Esophagus muscularis mucosa (tissue), 4 donors: ENCODE data around the gene PBX3. TPM values are rescaled to one million over a fixed set of nuclear protein-coding genes. Genes with fewer than 3 reads are reported as not detected.

ENCODE experiments used
- DNase-seq: peaks from one replicate; pipeline ENCODE4 v3.0.0-alpha.2; 2017; ENCODE audit errors: extremely low spot score
- H3K27ac ChIP-seq, 4 donors: fragments of 200-600 bp; sonication (generic); replicated peaks in 1 of 4; 1 replicate in 3 of 4; 2 replicates in 1 of 4; pipeline ENCODE4 v1.5.1; 2016 to 2019; ENCODE audit warnings: mild to moderate bottlenecking in 1 of 4
- H3K27me3 ChIP-seq, 4 donors: fragments of 200-600 bp; sonication (generic); one replicate each; pipeline versions ENCODE4 v1.5.1 to v1.6.0; 2016 to 2019
- H3K36me3 ChIP-seq, 4 donors: fragments of 200-600 bp; sonication (generic); one replicate each; pipeline ENCODE4 v1.5.1; 2016 to 2019
- H3K4me1 ChIP-seq, 4 donors: fragments of 200-600 bp; sonication (generic); one replicate each; pipeline ENCODE4 v1.5.1; 2016 to 2019
- H3K4me3 ChIP-seq, 4 donors: fragments of 200-600 bp; sonication (generic); 1 replicate in 2 of 4; 2 replicates in 2 of 4; pipeline ENCODE4 v1.5.1; 2016 to 2019; ENCODE audit warnings: mild to moderate bottlenecking in 4 of 4, moderate library complexity in 1 of 4
- H3K9me3 ChIP-seq, 4 donors: fragments of 200-600 bp; sonication (generic); 1 replicate in 3 of 4; 2 replicates in 1 of 4; pipeline ENCODE4 v1.5.1; 2016 to 2019
- CTCF ChIP-seq, 3 experiments: fragments of 200-600 bp in 2 of 3; fragments of 450-650 bp in 1 of 3; sonication (generic) in 2 of 3; IDR thresholded peaks; one replicate each; pipeline ENCODE4 v1.5.1; 2017 to 2019; ENCODE audit warnings: antibody characterized with exemption in 3 of 3, mild to moderate bottlenecking in 2 of 3, moderate library complexity in 1 of 3
- EP300 ChIP-seq: sonication (generic); formaldehyde crosslinking; IDR thresholded peaks from one replicate; pipeline ENCODE4 v1.6.1; 2017; ENCODE audit warnings: antibody characterized with exemption
- POLR2A ChIP-seq: fragments of 450-650 bp; IDR thresholded peaks from one replicate; pipeline ENCODE4 v1.6.1; 2017; ENCODE audit warnings: antibody characterized with exemption, moderate library complexity, mild to moderate bottlenecking, low read depth
- POLR2AphosphoS5 ChIP-seq, 2 donors: sonication (generic); formaldehyde crosslinking; IDR thresholded peaks; one replicate each; pipeline ENCODE4 v1.6.1; 2017; ENCODE audit warnings: antibody characterized with exemption in 2 of 2
- WGBS: methylation state at CpG from one replicate; pipeline ENCODE4 v1.1.5; 2018; 5-methylcytosine and 5-hydroxymethylcytosine counted together
- intact Hi-C: fragments of 100-400 bp; cut with DNase I; formaldehyde crosslinking; loops from one replicate; pipeline ENCODE4 v1.15.1; 2023
- total RNA-seq, 4 donors: library from RNA; depleted of rRNA; stranded (reverse); fragments of >200 nt; gene quantifications; one replicate each; pipeline versions ENCODE4 v1.1.0 to v1.2.1, GENCODE V29; 2016

PBX3 gene
- total RNA-seq, 4 donors from 2014 or later: 50.1 to 82.4 (median 54.3) TPM

GRCh38 chr9:125884218-125884595 lies 137.0 kb downstream of the PBX3 start:
- Histone ChIP-seq H3K27me3 (no peaks in the 10 kb centered on the region), H3K4me1 (peaks cover 18 to 63% (median 47%) of the 10 kb centered on the region in 4 donors)

GRCh38 chr9:125885405-125886034 lies 138.3 kb downstream of the PBX3 start:
- H3K27ac ChIP-seq: peak overlapping the region; percentile 22 to 80 (median 64)
- no peak for DNase-seq
- intact Hi-C loops: no loop called here
- TF ChIP-seq POLR2AphosphoS5 (IDR thresholded peaks at IDR 0.05) (no peak), CTCF (IDR thresholded peaks at IDR 0.05) (no peak)
- no peaks in the 10 kb centered on the region for H3K27me3 ChIP-seq
- peaks cover 24 to 68% (median 50%) of the 10 kb centered on the region in 4 donors for H3K4me1 ChIP-seq
- no peaks in the 10 kb centered on the region for H3K9me3 ChIP-seq
- no peaks in the 10 kb centered on the region for H3K36me3 ChIP-seq
- 70% methylated on average over 5 of the region's 5 CpGs for WGBS
- H3K4me3 ChIP-seq: no peak overlapping the region

More at GRCh38 chr9:125884218-125884595, 137.0 kb downstream of the PBX3 start:
- Histone ChIP-seq H3K36me3 (no peaks in the 10 kb centered on the region), H3K9me3 (no peaks in the 10 kb centered on the region), H3K27ac (peak overlapping the region in 2 of 4 donors; percentile 28 to 80), H3K4me3 (no peak overlapping the region)
- DNase-seq: no peak
- TF ChIP-seq EP300 (no peak), CTCF (IDR thresholded peaks at IDR 0.05) (no peak), POLR2A (no peak), POLR2AphosphoS5 (IDR thresholded peaks at IDR 0.05) (no peak)
- intact Hi-C loops: no loop called here

GRCh38 chr9:125886365-125886764 lies 139.2 kb downstream of the PBX3 start:
- H3K4me3 ChIP-seq: no peak overlapping the region
- WGBS: 53% methylated on average over 3 of the region's 3 CpGs
- DNase-seq: no peak
- peaks cover 29 to 71% (median 56%) of the 10 kb centered on the region in 4 donors for H3K4me1 ChIP-seq
- no peak for TF ChIP-seq CTCF (IDR thresholded peaks at IDR 0.05)
- TF ChIP-seq POLR2AphosphoS5 (IDR thresholded peaks at IDR 0.05): no peak
- TF ChIP-seq POLR2A: no peak
- TF ChIP-seq EP300: no peak
- no peaks in the 10 kb centered on the region for H3K36me3 ChIP-seq
- H3K9me3 ChIP-seq: no peaks in the 10 kb centered on the region
- no peaks in the 10 kb centered on the region for H3K27me3 ChIP-seq
- intact Hi-C loops: no loop called here
- peak overlapping the region; percentile 22 to 80 (median 64) for H3K27ac ChIP-seq

- WGBS: 84% methylated on average over 2 of the region's 2 CpGs
- intact Hi-C loops: no loop called here
- peaks cover 29 to 71% (median 58%) of the 10 kb centered on the region in 4 donors for H3K4me1 ChIP-seq
These were observed 140.0 kb downstream of the PBX3 start for GRCh38 chr9:125887172-125887571.

GRCh38 chr9:125888211-125888610 lies 141.0 kb downstream of the PBX3 start:
- Histone ChIP-seq H3K4me3 (peak overlapping the region in 1 of 4 donors; percentile 62), H3K9me3 (no peaks in the 10 kb centered on the region), H3K36me3 (no peaks in the 10 kb centered on the region), H3K27ac (peak overlapping the region; percentile 75 to 80 (median 76)), H3K4me1 (peaks cover 29 to 78% (median 59%) of the 10 kb centered on the region in 4 donors), H3K27me3 (no peaks in the 10 kb centered on the region)
- intact Hi-C loops: no loop called here
- 79% methylated on average over 7 of the region's 7 CpGs for WGBS
- TF ChIP-seq POLR2A (no peak), CTCF (IDR thresholded peaks at IDR 0.05) (no peak), POLR2AphosphoS5 (IDR thresholded peaks at IDR 0.05) (no peak), EP300 (no peak)
- DNase-seq: no peak

More at GRCh38 chr9:125887172-125887571, 140.0 kb downstream of the PBX3 start:
- TF ChIP-seq POLR2A (no peak), EP300 (no peak), POLR2AphosphoS5 (IDR thresholded peaks at IDR 0.05) (no peak)
- DNase-seq: no peak
- Histone ChIP-seq H3K27ac (peak overlapping the region; percentile 18 to 80 (median 58)), H3K36me3 (no peaks in the 10 kb centered on the region), H3K9me3 (no peaks in the 10 kb centered on the region), H3K27me3 (no peaks in the 10 kb centered on the region), H3K4me3 (no peak overlapping the region)
